Measurements from ENCODE around the gene DUSP5. TPM values are rescaled to one million over a fixed set of nuclear protein-coding genes. Genes with fewer than 3 reads are reported as not detected.

DUSP5 gene
- total RNA-seq, 4 donors from 2014 or later: 12.4 to 27.9 (median 23.6) TPM

DNA sequence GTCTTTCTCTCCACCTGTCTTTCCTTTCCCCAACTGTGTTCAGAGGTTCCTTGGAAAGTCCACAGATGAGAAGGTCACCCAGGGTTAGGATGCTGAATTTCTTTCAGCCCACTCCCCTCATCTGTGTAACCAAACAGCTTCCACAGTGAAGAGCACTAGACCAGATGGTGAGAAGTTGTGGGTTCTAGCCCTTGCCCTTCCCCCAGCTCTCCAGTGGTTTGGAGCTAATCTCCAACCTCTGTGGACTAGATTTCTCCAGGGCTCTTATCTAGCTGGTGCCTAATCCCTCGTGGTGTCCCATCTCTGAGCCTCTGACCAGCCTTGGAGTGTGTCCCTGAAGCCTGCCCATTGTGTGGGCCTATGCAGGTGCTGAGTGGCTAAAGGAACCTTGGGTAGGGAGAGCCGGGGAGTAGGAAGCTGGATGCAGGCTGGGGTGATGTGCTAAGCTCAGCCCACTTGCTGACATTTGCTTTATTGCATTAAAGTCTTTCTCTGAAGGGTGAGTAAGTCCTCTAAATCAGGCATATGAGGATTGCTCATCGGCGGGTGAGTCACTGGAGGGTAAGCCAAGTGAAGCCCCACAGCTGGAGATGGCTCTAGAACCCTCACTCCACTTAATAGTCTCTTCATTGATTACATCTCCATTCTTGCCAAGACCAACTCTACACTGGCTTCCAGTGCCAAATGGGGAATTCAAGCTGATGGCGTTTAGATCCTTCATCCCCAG, 14.9 kb downstream of the DUSP5 start:
- Histone ChIP-seq H3K4me3 (no peak overlapping the region), H3K4me1 (peaks cover 0 to 4% (median 0%) of the 10 kb centered on the region in 4 donors), H3K36me3 (peaks cover 0 to 41% (median 0%) of the 10 kb centered on the region in 3 donors), H3K27me3 (no peaks in the 10 kb centered on the region), H3K9me3 (no peaks in the 10 kb centered on the region), H3K27ac (no peak overlapping the region)
- no peak for TF ChIP-seq POLR2A (IDR thresholded peaks at IDR 0.05)
- no peak for TF ChIP-seq EP300 (IDR thresholded peaks at IDR 0.05)
- TF ChIP-seq, protein P1, sequence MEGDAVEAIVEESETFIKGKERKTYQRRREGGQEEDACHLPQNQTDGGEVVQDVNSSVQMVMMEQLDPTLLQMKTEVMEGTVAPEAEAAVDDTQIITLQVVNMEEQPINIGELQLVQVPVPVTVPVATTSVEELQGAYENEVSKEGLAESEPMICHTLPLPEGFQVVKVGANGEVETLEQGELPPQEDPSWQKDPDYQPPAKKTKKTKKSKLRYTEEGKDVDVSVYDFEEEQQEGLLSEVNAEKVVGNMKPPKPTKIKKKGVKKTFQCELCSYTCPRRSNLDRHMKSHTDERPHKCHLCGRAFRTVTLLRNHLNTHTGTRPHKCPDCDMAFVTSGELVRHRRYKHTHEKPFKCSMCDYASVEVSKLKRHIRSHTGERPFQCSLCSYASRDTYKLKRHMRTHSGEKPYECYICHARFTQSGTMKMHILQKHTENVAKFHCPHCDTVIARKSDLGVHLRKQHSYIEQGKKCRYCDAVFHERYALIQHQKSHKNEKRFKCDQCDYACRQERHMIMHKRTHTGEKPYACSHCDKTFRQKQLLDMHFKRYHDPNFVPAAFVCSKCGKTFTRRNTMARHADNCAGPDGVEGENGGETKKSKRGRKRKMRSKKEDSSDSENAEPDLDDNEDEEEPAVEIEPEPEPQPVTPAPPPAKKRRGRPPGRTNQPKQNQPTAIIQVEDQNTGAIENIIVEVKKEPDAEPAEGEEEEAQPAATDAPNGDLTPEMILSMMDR (IDR thresholded peaks at IDR 0.05): no peak
- 74 to 92% methylated on average over 4 to 5 of the region's 5 CpGs for WGBS, 2 donors
- DNase-seq (ENCODE audit: low spot score in 2 of 2): no peak

DNA sequence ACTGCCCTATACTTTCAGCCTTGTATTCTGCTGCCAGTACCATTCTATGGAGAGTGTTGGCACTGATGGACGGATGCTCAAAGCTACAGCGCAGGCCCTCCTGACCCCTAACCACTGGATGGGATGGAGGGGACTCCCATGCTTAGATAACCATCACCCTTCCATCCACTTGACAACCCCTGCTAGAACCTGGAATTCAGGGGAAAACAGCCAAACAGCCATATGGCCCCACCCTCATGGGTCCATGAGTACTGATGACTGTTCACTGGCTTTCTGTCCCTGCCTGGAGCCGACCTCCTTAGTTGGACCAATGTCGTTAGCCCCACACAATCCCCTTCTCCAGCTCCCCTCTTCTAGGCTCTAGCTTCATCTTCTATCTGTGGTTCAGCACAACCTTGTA, 16.2 kb downstream of the DUSP5 start:
- H3K4me1 ChIP-seq: peaks cover 0 to 4% (median 0%) of the 10 kb centered on the region in 4 donors
- WGBS, 2 donors: 96 to 97% methylated on average over 4 of the region's 4 CpGs
- TF ChIP-seq POLR2A (IDR thresholded peaks at IDR 0.05) (no peak), EP300 (IDR thresholded peaks at IDR 0.05) (no peak)
- TF ChIP-seq, protein P1 (IDR thresholded peaks at IDR 0.05): no peak
- peaks cover 0 to 32% (median 0%) of the 10 kb centered on the region in 3 donors for H3K36me3 ChIP-seq
- no peak for DNase-seq (ENCODE audit: low spot score in 2 of 2)
- no peaks in the 10 kb centered on the region for H3K9me3 ChIP-seq
- H3K27me3 ChIP-seq: no peaks in the 10 kb centered on the region
- H3K27ac ChIP-seq: no peak overlapping the region
- H3K4me3 ChIP-seq: no peak overlapping the region

DNA sequence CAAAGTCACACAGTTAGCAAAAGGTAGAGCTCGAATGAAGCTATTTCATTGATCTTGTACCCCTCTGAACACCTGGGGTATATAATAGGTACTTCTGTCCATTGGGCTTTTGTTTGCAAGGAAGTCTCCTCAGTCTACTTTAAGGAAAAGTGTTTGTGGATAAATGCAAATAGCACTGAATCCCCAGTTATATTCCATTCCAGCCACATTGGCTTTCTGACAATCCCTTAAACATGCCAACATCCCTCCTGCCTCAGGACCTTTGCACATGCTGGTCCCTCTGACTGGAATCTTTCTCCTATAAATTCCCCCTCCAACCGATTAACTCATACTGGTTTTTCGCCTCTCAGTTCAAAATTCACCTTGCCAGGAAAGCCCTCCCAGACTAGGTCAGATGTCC, 17.1 kb downstream of the DUSP5 start:
- Histone ChIP-seq H3K36me3 (peaks cover 0 to 27% (median 0%) of the 10 kb centered on the region in 3 donors), H3K27me3 (no peaks in the 10 kb centered on the region), H3K9me3 (no peaks in the 10 kb centered on the region), H3K4me3 (no peak overlapping the region), H3K4me1 (no peaks in the 10 kb centered on the region), H3K27ac (no peak overlapping the region)
- WGBS, 2 donors: 96 to 98% methylated on average over 3 of the region's 3 CpGs
- TF ChIP-seq, protein P1 (IDR thresholded peaks at IDR 0.05): no peak
- TF ChIP-seq POLR2A (IDR thresholded peaks at IDR 0.05) (no peak), EP300 (IDR thresholded peaks at IDR 0.05) (no peak)
- no peak for DNase-seq (ENCODE audit: low spot score in 2 of 2)

DNA sequence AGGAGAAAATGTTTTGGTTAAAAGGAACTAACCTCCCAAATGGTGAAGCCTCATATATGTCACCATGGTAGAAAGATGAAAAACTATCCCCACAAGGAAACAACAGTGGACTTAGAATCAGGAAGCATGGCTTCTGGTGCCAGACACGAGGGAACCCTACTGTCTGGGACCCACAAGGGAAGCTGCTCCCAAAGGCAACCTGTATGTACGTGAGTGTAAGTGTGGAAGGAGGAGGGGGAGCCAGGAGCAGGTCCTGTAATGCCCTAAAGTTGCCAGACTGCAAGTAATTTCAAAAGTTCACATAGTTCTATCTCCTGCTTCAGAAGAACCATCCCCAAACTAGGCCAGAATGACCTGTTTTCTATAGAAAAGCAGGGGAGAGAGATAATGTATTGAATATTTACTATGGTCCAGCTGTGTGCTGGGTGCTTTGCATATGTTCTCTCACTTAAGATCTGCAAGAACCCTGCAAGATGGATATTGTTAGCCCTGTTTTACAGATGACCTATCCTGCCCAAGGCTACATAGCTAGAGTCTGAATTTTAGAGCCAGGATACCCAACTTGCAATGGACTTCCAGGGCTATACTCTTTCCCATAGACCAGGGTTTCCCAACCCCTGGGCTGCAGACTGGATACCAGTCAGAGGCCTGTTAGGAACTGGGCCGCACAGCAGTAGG, 19.2 kb downstream of the DUSP5 start:
- no peaks in the 10 kb centered on the region for H3K27me3 ChIP-seq
- no peaks in the 10 kb centered on the region for H3K4me1 ChIP-seq
- TF ChIP-seq, protein P1 (IDR thresholded peaks at IDR 0.05): no peak
- TF ChIP-seq POLR2A (IDR thresholded peaks at IDR 0.05) (no peak), EP300 (IDR thresholded peaks at IDR 0.05) (no peak)
- H3K36me3 ChIP-seq: peaks cover 0 to 9% (median 0%) of the 10 kb centered on the region in 3 donors
- H3K9me3 ChIP-seq: no peaks in the 10 kb centered on the region
- H3K4me3 ChIP-seq: no peak overlapping the region
- no peak overlapping the region for H3K27ac ChIP-seq
- WGBS, 2 donors: 81 to 87% methylated on average over 3 of the region's 3 CpGs
- no peak for DNase-seq (ENCODE audit: low spot score in 2 of 2)

DNA sequence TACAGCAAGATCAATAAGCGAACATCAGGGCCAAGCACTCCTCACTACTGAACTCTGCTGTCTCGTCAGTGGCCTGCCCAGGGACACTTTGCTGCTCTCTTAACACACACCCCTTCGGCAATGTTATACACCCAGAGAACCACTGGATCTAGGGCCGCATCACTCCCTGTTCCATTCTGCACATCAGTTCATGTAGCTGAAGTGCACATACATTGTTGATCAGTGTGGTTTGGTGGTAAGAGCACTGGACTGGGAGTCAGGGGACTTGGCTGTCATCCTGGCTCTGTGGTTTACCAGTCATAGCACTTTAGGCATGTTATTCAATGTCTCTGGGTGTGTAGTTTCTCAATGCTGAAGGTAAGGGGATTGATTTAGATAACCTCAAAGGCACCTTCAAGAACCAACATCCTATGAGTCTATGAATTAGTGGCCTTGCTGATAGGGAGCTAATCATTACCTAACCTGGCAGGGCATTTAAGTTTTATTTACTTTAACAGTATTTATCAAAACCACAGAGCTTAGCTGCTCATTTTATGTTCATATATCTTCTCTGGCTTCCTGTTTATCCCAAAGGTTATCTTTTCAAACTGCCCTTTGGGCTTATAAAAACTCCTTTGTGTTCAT, 24.8 kb downstream of the DUSP5 start:
- no peak overlapping the region for H3K4me3 ChIP-seq
- no peaks in the 10 kb centered on the region for H3K9me3 ChIP-seq
- no peak overlapping the region for H3K27ac ChIP-seq
- no peak for TF ChIP-seq POLR2A (IDR thresholded peaks at IDR 0.05)
- TF ChIP-seq EP300 (IDR thresholded peaks at IDR 0.05): no peak
- TF ChIP-seq, protein P1 (IDR thresholded peaks at IDR 0.05): no peak
- H3K27me3 ChIP-seq: no peaks in the 10 kb centered on the region
- H3K4me1 ChIP-seq: no peaks in the 10 kb centered on the region
- H3K36me3 ChIP-seq: no peaks in the 10 kb centered on the region
- no peak for DNase-seq (ENCODE audit: low spot score in 2 of 2)
- 86 to 91% methylated on average over 4 of the region's 4 CpGs for WGBS, 2 donors

Data from tibial nerve (tissue), 4 donors.